ENCODE results near the gene LYG2. TPM values are rescaled to one million over a fixed set of nuclear protein-coding genes. Genes with fewer than 3 reads are reported as not detected.

Gene LYG2
- total RNA-seq, 1 experiment from 2014 or later: not detected

DNA sequence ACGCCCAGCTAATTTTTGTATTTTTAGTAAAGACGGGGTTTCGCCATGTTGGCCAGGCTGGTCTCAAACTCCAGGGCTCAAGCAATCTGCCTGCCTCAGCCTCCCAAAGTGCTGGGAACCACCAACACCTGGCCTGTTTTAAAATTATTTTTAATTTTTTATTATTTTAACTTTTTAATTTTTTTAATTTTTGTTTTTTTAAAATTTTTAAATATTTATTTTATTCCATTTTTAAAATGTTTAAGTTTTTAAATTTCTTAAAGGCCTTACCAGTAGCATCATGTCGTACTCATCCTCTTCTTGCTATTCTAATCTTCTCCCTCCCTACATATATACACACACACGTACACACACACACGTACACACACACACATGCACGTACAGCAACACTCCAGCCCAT is 44.1 kb upstream of the LYG2 start:
- H2AFZ ChIP-seq (ENCODE audit: low read length): no peak overlapping the region
- no peak overlapping the region for H3K27ac ChIP-seq (ENCODE audit: insufficient read length, low read depth, low read length)
- no peaks in the 10 kb centered on the region for H3K4me1 ChIP-seq (ENCODE audit: insufficient read depth, low read length)
- 100% methylated on average over 2 of the region's 7 CpGs for WGBS (ENCODE audit: extremely low coverage, insufficient read length, low lambda C conversion rate)
- no peak overlapping the region for H3K14ac ChIP-seq (ENCODE audit: insufficient read depth, low read length)
- Mint-ChIP-seq H3K4me3 (no peak overlapping the region), H3K4me1 (no peaks in the 10 kb centered on the region), H3K27ac (no peak overlapping the region), H3K9me3 (no peaks in the 10 kb centered on the region; a peak in 1 of 5 replicates), H3K36me3 (ENCODE audit: insufficient read depth in 1 of 3, low read depth in 3 of 3) (peaks cover 0 to 3% (median 0%) of the 10 kb centered on the region in 3 experiments; a peak in 3 of 7 replicates), H3K27me3 (ENCODE audit: low read depth) (no peaks in the 10 kb centered on the region)
- no peak overlapping the region for H2BK12ac ChIP-seq (ENCODE audit: insufficient read length, low read depth, low read length)
- no peak for DNase-seq
- no peak overlapping the region for H2BK20ac ChIP-seq (ENCODE audit: low read depth, low read length, poor library complexity, severe bottlenecking)
- H2BK5ac ChIP-seq (ENCODE audit: insufficient read length, low read length): no peak overlapping the region
- no peak overlapping the region for H4K91ac ChIP-seq (ENCODE audit: insufficient read length, low read depth, low read length)
- no peaks in the 10 kb centered on the region for H3K79me1 ChIP-seq (ENCODE audit: insufficient read depth, low read depth, low read length, poor library complexity, severe bottlenecking)
- TF ChIP-seq, protein P1, sequence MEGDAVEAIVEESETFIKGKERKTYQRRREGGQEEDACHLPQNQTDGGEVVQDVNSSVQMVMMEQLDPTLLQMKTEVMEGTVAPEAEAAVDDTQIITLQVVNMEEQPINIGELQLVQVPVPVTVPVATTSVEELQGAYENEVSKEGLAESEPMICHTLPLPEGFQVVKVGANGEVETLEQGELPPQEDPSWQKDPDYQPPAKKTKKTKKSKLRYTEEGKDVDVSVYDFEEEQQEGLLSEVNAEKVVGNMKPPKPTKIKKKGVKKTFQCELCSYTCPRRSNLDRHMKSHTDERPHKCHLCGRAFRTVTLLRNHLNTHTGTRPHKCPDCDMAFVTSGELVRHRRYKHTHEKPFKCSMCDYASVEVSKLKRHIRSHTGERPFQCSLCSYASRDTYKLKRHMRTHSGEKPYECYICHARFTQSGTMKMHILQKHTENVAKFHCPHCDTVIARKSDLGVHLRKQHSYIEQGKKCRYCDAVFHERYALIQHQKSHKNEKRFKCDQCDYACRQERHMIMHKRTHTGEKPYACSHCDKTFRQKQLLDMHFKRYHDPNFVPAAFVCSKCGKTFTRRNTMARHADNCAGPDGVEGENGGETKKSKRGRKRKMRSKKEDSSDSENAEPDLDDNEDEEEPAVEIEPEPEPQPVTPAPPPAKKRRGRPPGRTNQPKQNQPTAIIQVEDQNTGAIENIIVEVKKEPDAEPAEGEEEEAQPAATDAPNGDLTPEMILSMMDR (conservative IDR thresholded peaks at IDR 0.05): no peak
- H2BK120ac ChIP-seq (ENCODE audit: low read depth, low read length, poor library complexity, severe bottlenecking): no peak overlapping the region
- no peak overlapping the region for H3K56ac ChIP-seq (ENCODE audit: insufficient read length, low read depth, low read length)
- no peaks in the 10 kb centered on the region for H3K79me2 ChIP-seq (ENCODE audit: insufficient read depth, low read length)
- no peak overlapping the region for H3K18ac ChIP-seq (ENCODE audit: insufficient read length, low read depth, low read length)
- no peak overlapping the region for H3T11ph ChIP-seq (ENCODE audit: low read length)
- H4K8ac ChIP-seq (replicated peaks; ENCODE audit: insufficient read length, low read depth, low read length): no peak overlapping the region
- no peak overlapping the region for H3K4me2 ChIP-seq (ENCODE audit: insufficient read depth, insufficient read length, low read length)
- no peaks in the 10 kb centered on the region for H3K9me3 ChIP-seq (ENCODE audit: control insufficient read depth, low read depth, low read length)
- H3K23ac ChIP-seq (ENCODE audit: insufficient read length, low read depth, low read length): no peak overlapping the region
- no peak overlapping the region for H3K9ac ChIP-seq (ENCODE audit: extremely low read depth, insufficient read length, low read length)
- no peak overlapping the region for H2BK15ac ChIP-seq (ENCODE audit: low read depth, low read length)
- no peaks in the 10 kb centered on the region for H3K23me2 ChIP-seq (ENCODE audit: insufficient read length, low read depth, low read length, poor library complexity, severe bottlenecking)
- no peak overlapping the region for H4K5ac ChIP-seq (ENCODE audit: insufficient read length, low read depth, low read length)
- no peaks in the 10 kb centered on the region for H4K20me1 ChIP-seq (ENCODE audit: control insufficient read depth, insufficient read depth, insufficient read length)
- no peak overlapping the region for H2AK5ac ChIP-seq (ENCODE audit: insufficient read length, low read length)
- H3K4ac ChIP-seq (ENCODE audit: low read depth, low read length): no peak overlapping the region
- no peaks in the 10 kb centered on the region for H3K27me3 ChIP-seq (ENCODE audit: insufficient read depth, low read length)
